ENCODE data around the gene PCDHB12. TPM values are rescaled to one million over a fixed set of nuclear protein-coding genes. Genes with fewer than 3 reads are reported as not detected.
A peak's percentile ranks its signal among the peaks of the same experiment; 100 is the strongest.
"Not testable (repeated sequence)": the region's sequence is repeated elsewhere in the genome, so short reads cannot be mapped to it uniquely, and the experiment has no call there.

Gene PCDHB12
- total RNA-seq, 1 experiment from 2014 or later, result 1.8 TPM

- H3K4me3 ChIP-seq; H3K27ac ChIP-seq; H3K4me1 ChIP-seq (replicated peaks); H3K27me3 ChIP-seq (replicated peaks): not testable (repeated sequence)
- Histone ChIP-seq H3K9me3 (replicated peaks) (peaks cover 17% of the 10 kb centered on the region), H3K36me3 (peaks cover 14% of the 10 kb centered on the region)
- peak in 1 of 2 experiments; percentile 17 for DNase-seq (ENCODE audit: low read depth in 1 of 2, low spot score in 2 of 2)
Measured at GRCh38 chr5:141189131-141189530, 19.4 kb upstream of the PCDHB12 start.

GRCh38 chr5:141192110-141192725, 16.3 kb upstream of the PCDHB12 start, which contains the start of gene PCDHB10:
Gene PCDHB10, plus strand, starts transcription at chr5:141192353. Its CDS starts 200 bp downstream, at chr5:141192553.
- Histone ChIP-seq H3K36me3 (peaks cover 3% of the 10 kb centered on the region; the same call in 1 of the 2 replicates), H3K4me3 (no peak within 1 kb of the TSS), H3K27ac (no peak within 1 kb of the TSS), H3K9me3 (replicated peaks) (peaks cover 3% of the 10 kb centered on the region), H3K27me3 (replicated peaks) (no peaks in the 10 kb centered on the region), H3K4me1 (replicated peaks) (no peaks in the 10 kb centered on the region)
- peak; percentile 31 to 39 for DNase-seq (ENCODE audit: low read depth in 1 of 2, low spot score in 2 of 2)

- H3K27me3 ChIP-seq (replicated peaks); DNase-seq (ENCODE audit: low read depth in 1 of 2, low spot score in 2 of 2); H3K36me3 ChIP-seq; H3K27ac ChIP-seq; H3K4me3 ChIP-seq; H3K4me1 ChIP-seq (replicated peaks): not testable (repeated sequence)
- peaks cover 13% of the 10 kb centered on the region for H3K9me3 ChIP-seq (replicated peaks)
Measured at GRCh38 chr5:141194332-141194731, 14.2 kb upstream of the PCDHB12 start.

GRCh38 chr5:141196363-141196762, 12.2 kb upstream of the PCDHB12 start:
- H3K36me3 ChIP-seq, result no peaks in the 10 kb centered on the region

GRCh38 chr5:141199359-141200235, 8.9 kb upstream of the PCDHB12 start, which contains the start of gene PCDHB11:
Gene PCDHB11, plus strand, starts transcription at chr5:141199627. Its CDS starts 148 bp downstream, at chr5:141199775.
- no peak within 1 kb of the TSS for H3K27ac ChIP-seq
- no peak within 1 kb of the TSS for H3K4me3 ChIP-seq
- DNase-seq (ENCODE audit: low read depth in 1 of 2, low spot score in 2 of 2), result no peak
- H3K9me3 ChIP-seq (replicated peaks), result peaks cover 13% of the 10 kb centered on the region; the same call in 1 of the 2 replicates
- H3K36me3 ChIP-seq, result no peaks in the 10 kb centered on the region
- no peaks in the 10 kb centered on the region for H3K4me1 ChIP-seq (replicated peaks)
- H3K27me3 ChIP-seq (replicated peaks), result no peaks in the 10 kb centered on the region

More at GRCh38 chr5:141196363-141196762, 12.2 kb upstream of the PCDHB12 start:
- Histone ChIP-seq H3K4me1 (replicated peaks) (no peaks in the 10 kb centered on the region), H3K9me3 (replicated peaks) (peaks cover 16% of the 10 kb centered on the region), H3K27me3 (replicated peaks) (no peaks in the 10 kb centered on the region), H3K4me3 (no peak overlapping the region), H3K27ac (no peak overlapping the region)
- no peak for DNase-seq (ENCODE audit: low read depth in 1 of 2, low spot score in 2 of 2)

GRCh38 chr5:141201126-141201525, 7.4 kb upstream of the PCDHB12 start:
- H3K9me3 ChIP-seq (replicated peaks), result peaks cover 13% of the 10 kb centered on the region; the same call in 1 of the 2 replicates
- H3K27me3 ChIP-seq (replicated peaks); H3K36me3 ChIP-seq; H3K4me1 ChIP-seq (replicated peaks); H3K27ac ChIP-seq; DNase-seq (ENCODE audit: low read depth in 1 of 2, low spot score in 2 of 2); H3K4me3 ChIP-seq: not testable (repeated sequence)

- H3K27me3 ChIP-seq (replicated peaks); H3K4me1 ChIP-seq (replicated peaks); H3K27ac ChIP-seq; H3K36me3 ChIP-seq; H3K4me3 ChIP-seq; DNase-seq (ENCODE audit: low read depth in 1 of 2, low spot score in 2 of 2): not testable (repeated sequence)
- peaks cover 13% of the 10 kb centered on the region; the same call in 1 of the 2 replicates for H3K9me3 ChIP-seq (replicated peaks)
Measured at GRCh38 chr5:141201646-141202045, 6.9 kb upstream of the PCDHB12 start.

GRCh38 chr5:141210281-141210680, 1.8 kb downstream of the PCDHB12 start:
- not testable (repeated sequence) for H3K27me3 ChIP-seq (replicated peaks); H3K36me3 ChIP-seq; DNase-seq (ENCODE audit: low read depth in 1 of 2, low spot score in 2 of 2); H3K4me1 ChIP-seq (replicated peaks); H3K4me3 ChIP-seq; H3K27ac ChIP-seq; H3K9me3 ChIP-seq (replicated peaks)

GRCh38 chr5:141210849-141211248, 2.3 kb downstream of the PCDHB12 start:
- not testable (repeated sequence) for H3K36me3 ChIP-seq; H3K4me1 ChIP-seq (replicated peaks)

GRCh38 chr5:141213656-141214339, 5.3 kb downstream of the PCDHB12 start, which contains the start of gene PCDHB13:
Gene PCDHB13, plus strand, starts transcription at chr5:141213919. Its CDS starts 205 bp downstream, at chr5:141214124.
- DNase-seq (ENCODE audit: low read depth in 1 of 2, low spot score in 2 of 2); H3K4me3 ChIP-seq; H3K36me3 ChIP-seq; H3K27me3 ChIP-seq (replicated peaks); H3K27ac ChIP-seq; H3K4me1 ChIP-seq (replicated peaks); H3K9me3 ChIP-seq (replicated peaks): not testable (repeated sequence)

More at GRCh38 chr5:141210849-141211248, 2.3 kb downstream of the PCDHB12 start:
- H3K9me3 ChIP-seq (replicated peaks); H3K27me3 ChIP-seq (replicated peaks); H3K4me3 ChIP-seq; DNase-seq (ENCODE audit: low read depth in 1 of 2, low spot score in 2 of 2); H3K27ac ChIP-seq: not testable (repeated sequence)

- not testable (repeated sequence) for H3K9me3 ChIP-seq (replicated peaks); H3K27me3 ChIP-seq (replicated peaks); DNase-seq (ENCODE audit: low read depth in 1 of 2, low spot score in 2 of 2); H3K4me1 ChIP-seq (replicated peaks); H3K4me3 ChIP-seq; H3K36me3 ChIP-seq; H3K27ac ChIP-seq
Measured at GRCh38 chr5:141214583-141214982, 6.1 kb downstream of the PCDHB12 start.

- not testable (repeated sequence) for H3K36me3 ChIP-seq; H3K4me3 ChIP-seq; H3K27me3 ChIP-seq (replicated peaks); H3K9me3 ChIP-seq (replicated peaks); H3K27ac ChIP-seq; H3K4me1 ChIP-seq (replicated peaks); DNase-seq (ENCODE audit: low read depth in 1 of 2, low spot score in 2 of 2)
Measured at GRCh38 chr5:141215504-141215903, 7.0 kb downstream of the PCDHB12 start.

- H3K36me3 ChIP-seq; H3K4me1 ChIP-seq (replicated peaks); DNase-seq (ENCODE audit: low read depth in 1 of 2, low spot score in 2 of 2); H3K4me3 ChIP-seq; H3K27ac ChIP-seq; H3K9me3 ChIP-seq (replicated peaks); H3K27me3 ChIP-seq (replicated peaks): not testable (repeated sequence)
Measured at GRCh38 chr5:141216035-141216434, 7.5 kb downstream of the PCDHB12 start.
